ENCODE results near the gene ECPAS. TPM values are rescaled to one million over a fixed set of nuclear protein-coding genes. Genes with fewer than 3 reads are reported as not detected.
"Not testable (repeated sequence)": the region's sequence is repeated elsewhere in the genome, so short reads cannot be mapped to it uniquely, and the experiment has no call there.

The ECPAS gene
- total and polyA plus RNA-seq, 2 experiments from 2014 or later: 32.9 to 51.1 TPM

GRCh38 chr9:111405701-111406100 is 78.5 kb downstream of the ECPAS start:
- H3K9me2 ChIP-seq (ENCODE audit: insufficient read depth): no peaks in the 10 kb centered on the region
- TF ChIP-seq EZH2 (IDR thresholded peaks at IDR 0.05; ENCODE audit: insufficient read depth, poor library complexity, severe bottlenecking): no peak
- no peak for TF ChIP-seq EZH2phosphoT487 (IDR thresholded peaks at IDR 0.05; ENCODE audit: insufficient read depth, low read depth)
- DNase-seq: no peak
- no peaks in the 10 kb centered on the region for H4K20me1 ChIP-seq (ENCODE audit: insufficient read depth)
- no peak overlapping the region for H3K4me3 ChIP-seq
- no peak overlapping the region for H2AFZ ChIP-seq
- no peaks in the 10 kb centered on the region for H3K27me3 ChIP-seq (replicated peaks; ENCODE audit: insufficient read depth)
- H3K9me3 ChIP-seq (ENCODE audit: low read depth): no peaks in the 10 kb centered on the region
- H3K36me3 ChIP-seq (ENCODE audit: low read depth): peaks cover 89% of the 10 kb centered on the region
- no peak overlapping the region for H3K27ac ChIP-seq
- peaks cover 6% of the 10 kb centered on the region for H3F3A ChIP-seq (ENCODE audit: insufficient read depth)
- H3K4me1 ChIP-seq (ENCODE audit: insufficient read depth): no peaks in the 10 kb centered on the region
- H3K9ac ChIP-seq: no peak overlapping the region
- H3K4me2 ChIP-seq (ENCODE audit: unreplicated experiment): no peak overlapping the region
- in situ Hi-C loops (cut with MboI): no loop called here
- peaks cover 53% of the 10 kb centered on the region for H3K79me2 ChIP-seq (ENCODE audit: insufficient read depth)

DNA sequence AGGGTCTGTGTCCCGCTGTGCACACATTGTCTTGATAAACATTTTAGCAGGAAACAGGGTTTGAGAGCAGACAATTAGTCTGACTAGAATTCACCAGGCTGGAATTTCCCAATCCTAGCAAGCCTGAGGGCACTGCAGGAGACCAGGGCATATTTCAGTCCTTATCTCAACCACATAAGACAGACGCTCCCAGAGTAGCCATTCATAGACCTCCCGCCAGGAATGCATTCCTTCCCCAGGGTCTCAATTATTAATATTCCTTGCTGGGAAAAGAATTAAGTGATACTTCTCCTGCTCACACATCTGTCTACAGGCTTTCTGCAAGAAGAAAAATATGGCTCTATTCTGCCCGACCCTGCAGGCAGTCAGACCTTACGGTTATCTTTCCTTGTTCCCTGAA is 82.7 kb downstream of the ECPAS start:
- in situ Hi-C loops (cut with MboI); H3K27me3 ChIP-seq (replicated peaks; ENCODE audit: insufficient read depth); H3K9ac ChIP-seq; H3K9me2 ChIP-seq (ENCODE audit: insufficient read depth); H3K27ac ChIP-seq; H3K4me2 ChIP-seq (ENCODE audit: unreplicated experiment); H2AFZ ChIP-seq; DNase-seq; H3K4me1 ChIP-seq (ENCODE audit: insufficient read depth); H3K9me3 ChIP-seq (ENCODE audit: low read depth); H4K20me1 ChIP-seq (ENCODE audit: insufficient read depth); H3K4me3 ChIP-seq: not testable (repeated sequence)
- peaks cover 77% of the 10 kb centered on the region for H3K36me3 ChIP-seq (ENCODE audit: low read depth)
- peaks cover 81% of the 10 kb centered on the region for H3K79me2 ChIP-seq (ENCODE audit: insufficient read depth)
- 96 to 100% methylated on average over 5 of the region's 5 CpGs for WGBS, 2 experiments (ENCODE audit: low coverage in 1 of 2, low lambda C conversion rate in 2 of 2, missing lambda C conversion rate in 2 of 2)
- peaks cover 13% of the 10 kb centered on the region for H3F3A ChIP-seq (ENCODE audit: insufficient read depth)

DNA sequence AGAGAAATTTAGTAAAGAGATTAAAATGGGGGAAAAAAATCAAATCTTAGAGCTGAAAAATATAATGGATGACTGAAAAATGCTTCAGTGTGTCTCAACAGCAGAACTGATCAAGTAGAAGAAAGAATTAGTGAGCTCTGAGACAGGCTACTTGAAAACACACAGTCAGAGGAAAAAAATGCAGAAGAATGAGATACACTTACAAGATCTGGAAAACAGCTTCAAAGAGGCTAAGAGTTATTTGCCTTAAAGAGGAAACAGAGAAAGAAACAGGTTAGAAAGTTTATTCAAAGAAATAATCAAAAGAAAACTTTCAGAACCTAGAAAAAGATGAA is 83.7 kb downstream of the ECPAS start:
- no peaks in the 10 kb centered on the region for H4K20me1 ChIP-seq (ENCODE audit: insufficient read depth)
- in situ Hi-C loops (cut with MboI): no loop called here

GRCh38 chr9:111399772-111400563 is 84.2 kb downstream of the ECPAS start:
- 92 to 94% methylated on average over 4 of the region's 4 CpGs for WGBS, 2 experiments (ENCODE audit: low coverage in 1 of 2, low lambda C conversion rate in 2 of 2, missing lambda C conversion rate in 2 of 2)
- no peak overlapping the region for H3K9ac ChIP-seq
- peaks cover 77% of the 10 kb centered on the region for H3K36me3 ChIP-seq (ENCODE audit: low read depth)
- no peaks in the 10 kb centered on the region for H3K4me1 ChIP-seq (ENCODE audit: insufficient read depth)
- peak; percentile 26 for DNase-seq
- no peaks in the 10 kb centered on the region for H3K27me3 ChIP-seq (replicated peaks; ENCODE audit: insufficient read depth)
- H3K4me3 ChIP-seq: no peak overlapping the region
- H3K4me2 ChIP-seq (ENCODE audit: unreplicated experiment): no peak overlapping the region
- H4K20me1 ChIP-seq (ENCODE audit: insufficient read depth): no peaks in the 10 kb centered on the region
- no peak overlapping the region for H2AFZ ChIP-seq
- no peaks in the 10 kb centered on the region for H3K9me3 ChIP-seq (ENCODE audit: low read depth)
- peaks cover 78% of the 10 kb centered on the region for H3K79me2 ChIP-seq (ENCODE audit: insufficient read depth)
- H3K9me2 ChIP-seq (ENCODE audit: insufficient read depth): no peaks in the 10 kb centered on the region
- in situ Hi-C loops (cut with MboI): no loop called here
- TF ChIP-seq EZH2phosphoT487 (IDR thresholded peaks at IDR 0.05; ENCODE audit: insufficient read depth, low read depth): no peak
- no peak for TF ChIP-seq EZH2 (IDR thresholded peaks at IDR 0.05; ENCODE audit: insufficient read depth, poor library complexity, severe bottlenecking)
- no peak overlapping the region for H3K27ac ChIP-seq
- H3F3A ChIP-seq (ENCODE audit: insufficient read depth): peaks cover 13% of the 10 kb centered on the region

More for the DNA sequence above, 83.7 kb downstream of the ECPAS start:
- H2AFZ ChIP-seq: no peak overlapping the region
- H3K79me2 ChIP-seq (ENCODE audit: insufficient read depth): peaks cover 81% of the 10 kb centered on the region
- H3K4me3 ChIP-seq: no peak overlapping the region
- peak; percentile 2 for DNase-seq
- H3F3A ChIP-seq (ENCODE audit: insufficient read depth): peaks cover 13% of the 10 kb centered on the region
- no peaks in the 10 kb centered on the region for H3K9me2 ChIP-seq (ENCODE audit: insufficient read depth)
- H3K4me2 ChIP-seq (ENCODE audit: unreplicated experiment): no peak overlapping the region
- H3K27me3 ChIP-seq (replicated peaks; ENCODE audit: insufficient read depth): no peaks in the 10 kb centered on the region
- H3K4me1 ChIP-seq (ENCODE audit: insufficient read depth): no peaks in the 10 kb centered on the region
- no peak overlapping the region for H3K27ac ChIP-seq
- TF ChIP-seq EZH2 (IDR thresholded peaks at IDR 0.05; ENCODE audit: insufficient read depth, poor library complexity, severe bottlenecking) (no peak), EZH2phosphoT487 (IDR thresholded peaks at IDR 0.05; ENCODE audit: insufficient read depth, low read depth) (no peak)
- no peaks in the 10 kb centered on the region for H3K9me3 ChIP-seq (ENCODE audit: low read depth)
- H3K36me3 ChIP-seq (ENCODE audit: low read depth): peaks cover 77% of the 10 kb centered on the region
- H3K9ac ChIP-seq: no peak overlapping the region

DNA sequence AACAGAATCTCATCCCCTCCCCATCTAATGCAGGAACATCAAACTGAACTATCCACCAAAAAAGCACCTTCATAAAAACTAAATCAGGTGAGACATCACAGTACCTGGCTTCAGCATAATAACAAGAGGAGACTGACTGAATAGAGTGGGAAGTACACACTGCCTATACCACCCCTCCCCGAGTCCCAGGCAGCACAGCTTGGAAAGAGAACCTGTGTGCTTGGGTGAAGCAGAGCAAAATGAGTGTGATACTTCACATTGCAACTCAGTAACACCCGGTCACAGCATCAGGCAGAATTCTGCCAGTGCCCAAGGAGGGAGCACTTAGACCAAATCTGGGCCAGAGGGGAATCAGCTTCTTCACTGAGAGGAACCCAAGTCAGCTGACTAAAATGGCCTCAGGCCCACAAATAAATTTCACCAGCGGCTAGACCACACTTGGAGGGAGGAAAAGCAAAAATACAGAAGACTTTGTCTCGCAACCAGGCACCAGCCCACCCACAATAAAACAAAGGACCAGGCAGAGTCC is 84.9 kb downstream of the ECPAS start:
- peaks cover 77% of the 10 kb centered on the region for H3K36me3 ChIP-seq (ENCODE audit: low read depth)
- no peak overlapping the region for H3K27ac ChIP-seq
- no peak overlapping the region for H3K9ac ChIP-seq
- no peaks in the 10 kb centered on the region for H3K4me1 ChIP-seq (ENCODE audit: insufficient read depth)
- DNase-seq: no peak
- peaks cover 13% of the 10 kb centered on the region for H3F3A ChIP-seq (ENCODE audit: insufficient read depth)
- in situ Hi-C loops (cut with MboI): no loop called here
- no peak overlapping the region for H2AFZ ChIP-seq
- H3K79me2 ChIP-seq (ENCODE audit: insufficient read depth): peaks cover 75% of the 10 kb centered on the region
- WGBS, 2 experiments (ENCODE audit: low coverage in 1 of 2, low lambda C conversion rate in 2 of 2, missing lambda C conversion rate in 2 of 2): 73 to 78% methylated on average over 4 of the region's 4 CpGs
- H3K27me3 ChIP-seq (replicated peaks; ENCODE audit: insufficient read depth): no peaks in the 10 kb centered on the region
- no peaks in the 10 kb centered on the region for H4K20me1 ChIP-seq (ENCODE audit: insufficient read depth)
- H3K4me3 ChIP-seq: no peak overlapping the region
- H3K9me2 ChIP-seq (ENCODE audit: insufficient read depth): no peaks in the 10 kb centered on the region
- H3K9me3 ChIP-seq (ENCODE audit: low read depth): no peaks in the 10 kb centered on the region
- H3K4me2 ChIP-seq (ENCODE audit: unreplicated experiment): no peak overlapping the region
- TF ChIP-seq EZH2 (IDR thresholded peaks at IDR 0.05; ENCODE audit: insufficient read depth, poor library complexity, severe bottlenecking): no peak
- no peak for TF ChIP-seq EZH2phosphoT487 (IDR thresholded peaks at IDR 0.05; ENCODE audit: insufficient read depth, low read depth)
